ENCODE measurements around the gene NHS.

Gene NHS

GRCh38 chrX:17456526-17456925, 81.5 kb downstream of the NHS start:
- no peak for DNase-seq

- no peak for DNase-seq
Observed at GRCh38 chrX:17459008-17459611, 84.1 kb downstream of the NHS start.

GRCh38 chrX:17459661-17460060, 84.7 kb downstream of the NHS start:
- DNase-seq = no peak

GRCh38 chrX:17462881-17463280, 87.9 kb downstream of the NHS start:
- no peak for DNase-seq

- no peak for DNase-seq
Observed at GRCh38 chrX:17464194-17464593, 89.2 kb downstream of the NHS start.

GRCh38 chrX:17465201-17465600, 90.2 kb downstream of the NHS start:
- DNase-seq = no peak

GRCh38 chrX:17465802-17466201, 90.8 kb downstream of the NHS start:
- DNase-seq = no peak

- DNase-seq = no peak
Observed at GRCh38 chrX:17470136-17470535, 95.1 kb downstream of the NHS start.

GRCh38 chrX:17471121-17471520, 96.1 kb downstream of the NHS start:
- no peak for DNase-seq

- DNase-seq = no peak
Observed at GRCh38 chrX:17471861-17472260, 96.9 kb downstream of the NHS start.

GRCh38 chrX:17472424-17472823, 97.4 kb downstream of the NHS start:
- no peak for DNase-seq

GRCh38 chrX:17473021-17473420, 98.0 kb downstream of the NHS start:
- no peak for DNase-seq

GRCh38 chrX:17474892-17475291, 99.9 kb downstream of the NHS start:
- DNase-seq = no peak

GRCh38 chrX:17475449-17476217, 100.6 kb downstream of the NHS start:
- no peak for DNase-seq

- no peak for DNase-seq
Observed at GRCh38 chrX:17476411-17476810, 101.4 kb downstream of the NHS start.

GRCh38 chrX:17481086-17481485, 106.1 kb downstream of the NHS start:
- DNase-seq = no peak

GRCh38 chrX:17484592-17484991, 109.6 kb downstream of the NHS start:
- DNase-seq = no peak

- no peak for DNase-seq
Observed at GRCh38 chrX:17485391-17485790, 110.4 kb downstream of the NHS start.

GRCh38 chrX:17488036-17488435, 113.0 kb downstream of the NHS start:
- DNase-seq = no peak

- DNase-seq = no peak
Observed at GRCh38 chrX:17494216-17494615, 119.2 kb downstream of the NHS start.

- DNase-seq = no peak
Observed at GRCh38 chrX:17495052-17495451, 120.1 kb downstream of the NHS start.

- no peak for DNase-seq
Observed at GRCh38 chrX:17496407-17496806, 121.4 kb downstream of the NHS start.

- DNase-seq = no peak
Observed at GRCh38 chrX:17497193-17497592, 122.2 kb downstream of the NHS start.

- no peak for DNase-seq
Observed at GRCh38 chrX:17499512-17499911, 124.5 kb downstream of the NHS start.

GRCh38 chrX:17500145-17500579, 125.2 kb downstream of the NHS start:
- no peak for DNase-seq

Data from activated naive CD4-positive, alpha-beta T cell treated with anti-CD3 and anti-CD28 coated beads, Interleukin-2, amount 50 U/mL, for 16 hours (primary cell).